WTC11 (cell line): ENCODE measurements around the gene PLAC8.

Source experiments
- ATF1 ChIP-seq: sonication (generic); formaldehyde crosslinking; IDR thresholded peaks from 2 replicates; pipeline ENCODE4 v1.8.1; 2023; ENCODE audit warnings: mild to moderate bottlenecking, moderate library complexity, missing genetic modification reagents
- E2F1 ChIP-seq: sonication (generic); formaldehyde crosslinking; IDR thresholded peaks from 2 replicates; pipeline ENCODE4 v1.8.0; 2022; ENCODE audit warnings: mild to moderate bottlenecking, missing genetic modification reagents
- ETV6 ChIP-seq: sonication (generic); formaldehyde crosslinking; IDR thresholded peaks from 2 replicates; pipeline ENCODE4 v1.8.1; 2022; ENCODE audit warnings: mild to moderate bottlenecking, missing genetic modification reagents
- JUN ChIP-seq: sonication (generic); formaldehyde crosslinking; IDR thresholded peaks from 2 replicates; pipeline ENCODE4 v1.8.0; 2023; ENCODE audit warnings: mild to moderate bottlenecking, missing genetic modification reagents
- STAT6 ChIP-seq: sonication (generic); formaldehyde crosslinking; conservative IDR thresholded peaks from 2 replicates; pipeline ENCODE4 v1.8.1; 2023; ENCODE audit warnings: mild to moderate bottlenecking, low read depth, missing genetic modification reagents, moderate library complexity
- USF1 ChIP-seq: sonication (generic); formaldehyde crosslinking; IDR thresholded peaks from 2 replicates; pipeline ENCODE4 v1.8.0; 2022; ENCODE audit warnings: mild to moderate bottlenecking, missing genetic modification reagents
- ZNF263 ChIP-seq: sonication (generic); formaldehyde crosslinking; IDR thresholded peaks from 2 replicates; pipeline ENCODE4 v1.8.1; 2022; ENCODE audit warnings: low read depth, mild to moderate bottlenecking, moderate library complexity, missing genetic modification reagents
- TF ChIP-seq, protein P1 (sequence below): fragments of 200-600 bp; IDR thresholded peaks from 2 replicates; pipeline ENCODE4 v1.8.0; 2022; ENCODE audit warnings: antibody characterized with exemption
- TF ChIP-seq, protein P2 (sequence below): sonication (generic); formaldehyde crosslinking; IDR thresholded peaks from 2 replicates; pipeline ENCODE4 v1.8.0; 2023; ENCODE audit warnings: mild to moderate bottlenecking, missing genetic modification reagents

DNA sequence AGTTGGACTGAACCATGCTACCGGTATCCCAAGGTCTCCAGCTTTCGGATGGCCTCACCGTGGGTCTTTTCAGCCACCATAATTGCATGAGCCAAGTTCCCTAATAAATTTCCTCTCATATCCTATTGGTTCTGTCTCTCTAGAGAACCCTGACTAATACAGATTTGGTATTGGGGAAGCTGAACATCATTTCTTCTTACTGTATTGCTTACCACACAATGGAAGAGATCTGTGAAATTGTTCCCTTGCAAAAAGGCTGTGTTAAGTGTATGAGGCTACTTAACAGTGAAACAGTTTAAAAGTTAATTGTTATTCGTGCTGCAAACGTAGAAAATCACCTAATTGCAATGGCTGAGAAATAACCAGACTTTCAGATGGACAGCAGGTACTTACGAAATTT is 34.0 kb downstream of the PLAC8 start:
- TF ChIP-seq ETV6 (CRISPR knock-in tag) (no peak), USF1 (no peak), ATF1 (CRISPR knock-in tag) (no peak), E2F1 (CRISPR knock-in tag) (no peak), STAT6 (CRISPR knock-in tag) (no peak), ZNF263 (CRISPR knock-in tag) (no peak), JUN (CRISPR knock-in tag) (no peak)
- TF ChIP-seq, protein P1, sequence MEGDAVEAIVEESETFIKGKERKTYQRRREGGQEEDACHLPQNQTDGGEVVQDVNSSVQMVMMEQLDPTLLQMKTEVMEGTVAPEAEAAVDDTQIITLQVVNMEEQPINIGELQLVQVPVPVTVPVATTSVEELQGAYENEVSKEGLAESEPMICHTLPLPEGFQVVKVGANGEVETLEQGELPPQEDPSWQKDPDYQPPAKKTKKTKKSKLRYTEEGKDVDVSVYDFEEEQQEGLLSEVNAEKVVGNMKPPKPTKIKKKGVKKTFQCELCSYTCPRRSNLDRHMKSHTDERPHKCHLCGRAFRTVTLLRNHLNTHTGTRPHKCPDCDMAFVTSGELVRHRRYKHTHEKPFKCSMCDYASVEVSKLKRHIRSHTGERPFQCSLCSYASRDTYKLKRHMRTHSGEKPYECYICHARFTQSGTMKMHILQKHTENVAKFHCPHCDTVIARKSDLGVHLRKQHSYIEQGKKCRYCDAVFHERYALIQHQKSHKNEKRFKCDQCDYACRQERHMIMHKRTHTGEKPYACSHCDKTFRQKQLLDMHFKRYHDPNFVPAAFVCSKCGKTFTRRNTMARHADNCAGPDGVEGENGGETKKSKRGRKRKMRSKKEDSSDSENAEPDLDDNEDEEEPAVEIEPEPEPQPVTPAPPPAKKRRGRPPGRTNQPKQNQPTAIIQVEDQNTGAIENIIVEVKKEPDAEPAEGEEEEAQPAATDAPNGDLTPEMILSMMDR: no peak
- TF ChIP-seq, protein P2, sequence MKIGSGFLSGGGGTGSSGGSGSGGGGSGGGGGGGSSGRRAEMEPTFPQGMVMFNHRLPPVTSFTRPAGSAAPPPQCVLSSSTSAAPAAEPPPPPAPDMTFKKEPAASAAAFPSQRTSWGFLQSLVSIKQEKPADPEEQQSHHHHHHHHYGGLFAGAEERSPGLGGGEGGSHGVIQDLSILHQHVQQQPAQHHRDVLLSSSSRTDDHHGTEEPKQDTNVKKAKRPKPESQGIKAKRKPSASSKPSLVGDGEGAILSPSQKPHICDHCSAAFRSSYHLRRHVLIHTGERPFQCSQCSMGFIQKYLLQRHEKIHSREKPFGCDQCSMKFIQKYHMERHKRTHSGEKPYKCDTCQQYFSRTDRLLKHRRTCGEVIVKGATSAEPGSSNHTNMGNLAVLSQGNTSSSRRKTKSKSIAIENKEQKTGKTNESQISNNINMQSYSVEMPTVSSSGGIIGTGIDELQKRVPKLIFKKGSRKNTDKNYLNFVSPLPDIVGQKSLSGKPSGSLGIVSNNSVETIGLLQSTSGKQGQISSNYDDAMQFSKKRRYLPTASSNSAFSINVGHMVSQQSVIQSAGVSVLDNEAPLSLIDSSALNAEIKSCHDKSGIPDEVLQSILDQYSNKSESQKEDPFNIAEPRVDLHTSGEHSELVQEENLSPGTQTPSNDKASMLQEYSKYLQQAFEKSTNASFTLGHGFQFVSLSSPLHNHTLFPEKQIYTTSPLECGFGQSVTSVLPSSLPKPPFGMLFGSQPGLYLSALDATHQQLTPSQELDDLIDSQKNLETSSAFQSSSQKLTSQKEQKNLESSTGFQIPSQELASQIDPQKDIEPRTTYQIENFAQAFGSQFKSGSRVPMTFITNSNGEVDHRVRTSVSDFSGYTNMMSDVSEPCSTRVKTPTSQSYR: no peak
